H1 (cell line): ENCODE measurements around the gene TXNDC8.

Source experiments
- ASH2L ChIP-seq: fragments of 200-600, 300-600 bp; sonication (generic); IDR thresholded peaks from one replicate; pipeline ENCODE4 v1.7.1; 2017; ENCODE audit warnings: low read length
- EP300 ChIP-seq, 2 experiments: IDR thresholded peaks; 1 replicate in 1 of 2; 2 replicates in 1 of 2; pipeline ENCODE4 v1.6.1; 2011 to 2012; ENCODE audit warnings: low read depth in 2 of 2, low read length in 2 of 2, mild to moderate bottlenecking in 2 of 2, borderline replicate concordance in 1 of 2, inconsistent platforms in 1 of 2, moderate library complexity in 1 of 2
- EZH2 ChIP-seq: fragments of 200-600 bp; sonication (generic); IDR thresholded peaks from 2 replicates; pipeline ENCODE4 v1.7.1; 2012; ENCODE audit warnings: low read depth, mild to moderate bottlenecking, moderate library complexity, low read length, inconsistent platforms; ENCODE audit not compliant: severe bottlenecking
- GABPA ChIP-seq: IDR thresholded peaks from 2 replicates; pipeline ENCODE4 v1.6.1; 2011; ENCODE audit warnings: mild to moderate bottlenecking, low read length, moderate library complexity, borderline replicate concordance; ENCODE audit not compliant: insufficient read depth
- HDAC2 ChIP-seq, 2 experiments: fragments of 300-600 bp in 1 of 2; sonication (generic) in 1 of 2; IDR thresholded peaks; 2 replicates each; pipeline ENCODE4 v1.6.1; 2011 to 2012; ENCODE audit warnings: low read depth in 2 of 2, low read length in 2 of 2, mild to moderate bottlenecking in 2 of 2, moderate library complexity in 2 of 2, borderline replicate concordance in 1 of 2, inconsistent platforms in 1 of 2
- POLR2A ChIP-seq, 2 experiments: IDR thresholded peaks; 1 replicate in 1 of 2; 2 replicates in 1 of 2; pipeline ENCODE4 v1.6.1; 2011; ENCODE audit warnings: low read depth in 2 of 2, low read length in 2 of 2, mild to moderate bottlenecking in 2 of 2; ENCODE audit errors: control extremely low read depth in 1 of 2
- RFX5 ChIP-seq: IDR thresholded peaks from 2 replicates; pipeline ENCODE4 v1.6.1; 2011; ENCODE audit warnings: low read depth, low read length, improper control_type of control experiment, borderline replicate concordance
- SIN3A ChIP-seq, 2 experiments: IDR thresholded peaks in 1 of 2; conservative IDR thresholded peaks in 1 of 2; 2 replicates each; pipeline ENCODE4 v1.6.1; 2011 to 2012; ENCODE audit warnings: low read length in 2 of 2, improper control_type of control experiment in 1 of 2, low read depth in 1 of 2, mild to moderate bottlenecking in 1 of 2
- TAF1 ChIP-seq: IDR thresholded peaks from 2 replicates; pipeline ENCODE4 v1.6.1; 2011; ENCODE audit warnings: mild to moderate bottlenecking, low read depth, low read length
- ZNF274 ChIP-seq: IDR thresholded peaks from 2 replicates; pipeline ENCODE4 v1.7.0; 2012; ENCODE audit warnings: low read length, borderline replicate concordance; ENCODE audit errors: extremely low read depth
- TF ChIP-seq, protein P1 (sequence below), 3 experiments: IDR thresholded peaks; 1 replicate in 2 of 3; 2 replicates in 1 of 3; pipeline versions ENCODE4 v1.5.1 to v1.6.1; 2011; ENCODE audit warnings: low read length in 3 of 3, mild to moderate bottlenecking in 3 of 3, inconsistent platforms in 2 of 3, low read depth in 1 of 3, moderate library complexity in 1 of 3; ENCODE audit not compliant: insufficient read depth in 1 of 3; ENCODE audit errors: control extremely low read depth in 1 of 3

DNA sequence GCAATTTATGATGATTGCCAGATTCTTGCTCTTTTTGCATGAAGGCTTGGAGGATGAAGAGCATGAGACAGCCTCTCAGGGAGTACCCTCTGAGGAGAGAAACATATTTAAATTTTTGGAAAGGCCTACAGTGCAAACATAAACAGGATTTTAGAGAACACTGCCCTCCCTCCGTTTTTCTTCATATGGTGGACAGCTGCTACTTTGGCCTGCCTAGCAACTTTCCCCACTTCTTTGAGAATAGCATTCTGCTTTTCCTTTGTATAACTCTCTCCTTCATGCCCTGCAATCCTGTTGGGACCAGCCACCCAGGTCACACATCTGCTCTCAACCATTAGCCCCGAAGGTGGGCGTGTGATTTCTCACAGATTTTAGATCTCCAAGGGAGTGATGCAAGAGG, 60.9 kb downstream of the TXNDC8 start:
- TF ChIP-seq RFX5 (no peak), ASH2L (no peak), SIN3A (conservative IDR thresholded peaks at IDR 0.05 in 1 of 2, IDR thresholded peaks at IDR 0.05 in 1 of 2; ENCODE audit: low read depth in 1 of 2, low read length in 2 of 2) (no peak), EZH2 (no peak), EP300 (IDR thresholded peaks at IDR 0.05; ENCODE audit: borderline replicate concordance in 1 of 2, low read depth in 2 of 2, low read length in 2 of 2) (no peak), ZNF274 (no peak), HDAC2 (IDR thresholded peaks at IDR 0.05; ENCODE audit: borderline replicate concordance in 1 of 2, low read depth in 2 of 2, low read length in 2 of 2) (no peak), POLR2A (IDR thresholded peaks at IDR 0.05; ENCODE audit: control extremely low read depth in 1 of 2, low read depth in 2 of 2, low read length in 2 of 2) (no peak), TAF1 (no peak), GABPA (no peak)
- TF ChIP-seq, protein P1, sequence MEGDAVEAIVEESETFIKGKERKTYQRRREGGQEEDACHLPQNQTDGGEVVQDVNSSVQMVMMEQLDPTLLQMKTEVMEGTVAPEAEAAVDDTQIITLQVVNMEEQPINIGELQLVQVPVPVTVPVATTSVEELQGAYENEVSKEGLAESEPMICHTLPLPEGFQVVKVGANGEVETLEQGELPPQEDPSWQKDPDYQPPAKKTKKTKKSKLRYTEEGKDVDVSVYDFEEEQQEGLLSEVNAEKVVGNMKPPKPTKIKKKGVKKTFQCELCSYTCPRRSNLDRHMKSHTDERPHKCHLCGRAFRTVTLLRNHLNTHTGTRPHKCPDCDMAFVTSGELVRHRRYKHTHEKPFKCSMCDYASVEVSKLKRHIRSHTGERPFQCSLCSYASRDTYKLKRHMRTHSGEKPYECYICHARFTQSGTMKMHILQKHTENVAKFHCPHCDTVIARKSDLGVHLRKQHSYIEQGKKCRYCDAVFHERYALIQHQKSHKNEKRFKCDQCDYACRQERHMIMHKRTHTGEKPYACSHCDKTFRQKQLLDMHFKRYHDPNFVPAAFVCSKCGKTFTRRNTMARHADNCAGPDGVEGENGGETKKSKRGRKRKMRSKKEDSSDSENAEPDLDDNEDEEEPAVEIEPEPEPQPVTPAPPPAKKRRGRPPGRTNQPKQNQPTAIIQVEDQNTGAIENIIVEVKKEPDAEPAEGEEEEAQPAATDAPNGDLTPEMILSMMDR (IDR thresholded peaks at IDR 0.05; ENCODE audit: control extremely low read depth in 1 of 3, insufficient read depth in 1 of 3, low read depth in 1 of 3, low read length in 3 of 3), result no peak
